ENCODE results near the gene EPHA3. TPM values are rescaled to one million over a fixed set of nuclear protein-coding genes. Genes with fewer than 3 reads are reported as not detected.

Gene EPHA3
- total RNA-seq, 2 experiments from 2014 or later: not detected

GRCh38 chr3:89164774-89165173 lies 57.4 kb downstream of the EPHA3 start:
- intact Hi-C loops (cut with DNase I, micrococcal nuclease): no loop called here

DNA sequence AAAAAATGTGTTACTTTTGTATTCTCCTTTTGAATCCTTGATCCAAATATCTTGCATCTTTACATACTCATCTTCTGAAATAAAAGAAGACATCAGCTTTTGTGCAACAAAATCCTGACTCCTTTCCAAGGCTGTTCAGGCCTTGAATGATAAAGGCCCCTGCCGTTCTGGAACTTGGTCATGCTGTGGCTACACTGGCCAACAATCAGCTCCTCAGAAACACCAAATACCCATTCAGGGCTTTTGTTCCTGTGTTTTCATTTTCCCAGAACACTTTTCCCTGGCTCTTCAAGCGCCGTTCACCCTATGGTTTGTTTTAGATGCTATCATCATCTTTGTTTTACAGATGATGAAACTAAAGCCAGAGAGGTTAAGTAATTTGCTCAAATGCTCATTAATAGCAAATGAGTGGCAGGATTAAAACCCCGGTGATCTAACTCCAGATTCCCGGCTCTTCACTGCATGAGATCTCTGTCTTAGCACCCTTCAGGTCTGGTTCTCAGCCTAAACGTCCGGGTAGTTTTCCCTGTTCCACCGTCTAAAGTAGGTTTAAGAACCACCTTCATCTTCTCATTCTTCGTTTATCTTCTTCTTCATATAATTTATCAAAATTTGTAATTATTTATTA lies 58.3 kb downstream of the EPHA3 start:
- H3K9me3 Mint-ChIP-seq: no peaks in the 10 kb centered on the region
- Histone ChIP-seq H3K27me3 (ENCODE audit: control insufficient read depth in 1 of 2, insufficient read depth in 2 of 2, low read length in 2 of 2) (no peaks in the 10 kb centered on the region), H3K36me3 (ENCODE audit: insufficient read depth, low read length) (no peaks in the 10 kb centered on the region), H3K27ac (ENCODE audit: low read depth in 1 of 2, low read length in 2 of 2) (no peak overlapping the region), H3K9me3 (ENCODE audit: control insufficient read depth in 1 of 2, insufficient read depth in 1 of 2, low read length in 2 of 2) (peaks cover 0 to 4% of the 10 kb centered on the region in 2 experiments), H3K4me3 (ENCODE audit: low read length) (no peak overlapping the region), H3K4me1 (ENCODE audit: insufficient read depth, low read length) (no peaks in the 10 kb centered on the region)
- no peak overlapping the region for H3K27ac Mint-ChIP-seq
- no peak overlapping the region for H3K4me3 Mint-ChIP-seq
- H3K4me1 Mint-ChIP-seq (ENCODE audit: low read depth): no peaks in the 10 kb centered on the region
- no peaks in the 10 kb centered on the region for H3K27me3 Mint-ChIP-seq
- ChIA-PET CTCF (no interaction called here), POLR2A (no interaction called here)
- no peaks in the 10 kb centered on the region for H3K36me3 Mint-ChIP-seq (ENCODE audit: low read depth)
- ATAC-seq (ENCODE audit: poor library complexity) (no peak), DNase-seq (no peak)
- TF ChIP-seq, protein P1, sequence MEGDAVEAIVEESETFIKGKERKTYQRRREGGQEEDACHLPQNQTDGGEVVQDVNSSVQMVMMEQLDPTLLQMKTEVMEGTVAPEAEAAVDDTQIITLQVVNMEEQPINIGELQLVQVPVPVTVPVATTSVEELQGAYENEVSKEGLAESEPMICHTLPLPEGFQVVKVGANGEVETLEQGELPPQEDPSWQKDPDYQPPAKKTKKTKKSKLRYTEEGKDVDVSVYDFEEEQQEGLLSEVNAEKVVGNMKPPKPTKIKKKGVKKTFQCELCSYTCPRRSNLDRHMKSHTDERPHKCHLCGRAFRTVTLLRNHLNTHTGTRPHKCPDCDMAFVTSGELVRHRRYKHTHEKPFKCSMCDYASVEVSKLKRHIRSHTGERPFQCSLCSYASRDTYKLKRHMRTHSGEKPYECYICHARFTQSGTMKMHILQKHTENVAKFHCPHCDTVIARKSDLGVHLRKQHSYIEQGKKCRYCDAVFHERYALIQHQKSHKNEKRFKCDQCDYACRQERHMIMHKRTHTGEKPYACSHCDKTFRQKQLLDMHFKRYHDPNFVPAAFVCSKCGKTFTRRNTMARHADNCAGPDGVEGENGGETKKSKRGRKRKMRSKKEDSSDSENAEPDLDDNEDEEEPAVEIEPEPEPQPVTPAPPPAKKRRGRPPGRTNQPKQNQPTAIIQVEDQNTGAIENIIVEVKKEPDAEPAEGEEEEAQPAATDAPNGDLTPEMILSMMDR (IDR thresholded peaks at IDR 0.05): no peak
- intact Hi-C loops (cut with DNase I, micrococcal nuclease): no loop called here

More at GRCh38 chr3:89164774-89165173, 57.4 kb downstream of the EPHA3 start:
- DNase-seq (no peak), ATAC-seq (ENCODE audit: poor library complexity) (no peak)
- ChIA-PET POLR2A (no interaction called here), CTCF (no interaction called here)
- Mint-ChIP-seq H3K4me1 (ENCODE audit: low read depth) (no peaks in the 10 kb centered on the region), H3K9me3 (no peaks in the 10 kb centered on the region), H3K27ac (no peak overlapping the region), H3K27me3 (no peaks in the 10 kb centered on the region), H3K4me3 (no peak overlapping the region), H3K36me3 (ENCODE audit: low read depth) (no peaks in the 10 kb centered on the region)
- Histone ChIP-seq H3K4me3 (ENCODE audit: low read length) (no peak overlapping the region), H3K27ac (ENCODE audit: low read depth in 1 of 2, low read length in 2 of 2) (no peak overlapping the region), H3K27me3 (ENCODE audit: control insufficient read depth in 1 of 2, insufficient read depth in 2 of 2, low read length in 2 of 2) (no peaks in the 10 kb centered on the region), H3K9me3 (ENCODE audit: control insufficient read depth in 1 of 2, insufficient read depth in 1 of 2, low read length in 2 of 2) (peaks cover 0 to under 1% of the 10 kb centered on the region in 2 experiments), H3K4me1 (ENCODE audit: insufficient read depth, low read length) (no peaks in the 10 kb centered on the region), H3K36me3 (ENCODE audit: insufficient read depth, low read length) (no peaks in the 10 kb centered on the region)
- TF ChIP-seq, protein P1 (IDR thresholded peaks at IDR 0.05): no peak

DNA sequence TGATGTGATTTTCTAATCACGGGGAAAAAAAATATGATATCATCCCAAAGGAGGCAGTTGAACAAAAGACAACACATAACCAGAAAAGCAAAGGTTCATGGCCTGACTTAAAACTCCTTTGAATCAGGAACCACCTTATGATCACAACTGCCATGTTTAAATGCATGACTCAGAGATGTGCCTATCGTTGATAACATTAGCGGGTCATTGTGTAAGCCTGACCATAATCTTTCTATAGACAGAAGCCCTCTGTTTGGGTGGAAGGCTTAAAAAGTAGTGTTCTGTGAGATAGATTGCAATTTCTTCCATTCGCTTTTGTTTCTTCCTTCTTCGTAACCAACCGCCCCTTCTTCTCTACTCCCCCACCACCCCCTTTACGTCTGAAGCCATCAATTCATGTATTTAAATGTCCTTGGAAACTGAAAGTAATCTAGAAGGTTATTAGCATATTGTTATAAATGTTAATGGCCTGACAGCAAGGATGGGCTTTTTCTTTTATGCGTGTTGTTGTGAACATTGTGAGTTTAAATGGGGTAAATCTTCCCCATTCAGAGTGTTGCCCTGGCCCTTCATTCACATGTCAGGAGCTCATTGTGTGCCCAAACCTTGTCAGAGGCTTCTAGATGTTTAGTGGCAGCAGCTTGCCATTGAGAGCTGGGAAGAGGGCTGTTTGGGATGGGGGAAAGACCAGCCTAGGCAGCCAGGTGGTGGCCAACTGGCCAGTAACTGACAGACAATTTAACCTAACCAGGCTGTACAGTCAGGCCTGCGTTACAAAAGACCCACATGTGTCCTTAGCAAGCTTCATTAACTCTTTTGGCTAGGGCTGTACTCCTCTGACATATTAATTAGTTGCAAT lies 64.5 kb downstream of the EPHA3 start:
- H3K4me1 Mint-ChIP-seq (ENCODE audit: low read depth): no peaks in the 10 kb centered on the region
- H3K36me3 Mint-ChIP-seq (ENCODE audit: low read depth): no peaks in the 10 kb centered on the region
- Histone ChIP-seq H3K27me3 (ENCODE audit: control insufficient read depth in 1 of 2, insufficient read depth in 2 of 2, low read length in 2 of 2) (no peaks in the 10 kb centered on the region), H3K9me3 (ENCODE audit: control insufficient read depth in 1 of 2, insufficient read depth in 1 of 2, low read length in 2 of 2) (peaks cover 0 to 10% of the 10 kb centered on the region in 2 experiments), H3K36me3 (ENCODE audit: insufficient read depth, low read length) (no peaks in the 10 kb centered on the region), H3K27ac (ENCODE audit: low read depth in 1 of 2, low read length in 2 of 2) (no peak overlapping the region), H3K4me3 (ENCODE audit: low read length) (no peak overlapping the region), H3K4me1 (ENCODE audit: insufficient read depth, low read length) (no peaks in the 10 kb centered on the region)
- intact Hi-C loops (cut with DNase I, micrococcal nuclease): no loop called here
- H3K27ac Mint-ChIP-seq: no peak overlapping the region
- no peak for DNase-seq
- no peaks in the 10 kb centered on the region for H3K9me3 Mint-ChIP-seq
- ATAC-seq (ENCODE audit: poor library complexity): no peak
- TF ChIP-seq, protein P1 (IDR thresholded peaks at IDR 0.05): no peak
- no peaks in the 10 kb centered on the region for H3K27me3 Mint-ChIP-seq
- POLR2A ChIA-PET: no interaction called here
- no peak overlapping the region for H3K4me3 Mint-ChIP-seq
- CTCF ChIA-PET: no interaction called here

Data from CD4-positive, alpha-beta T cell (primary cell).